Endothelial cell of umbilical vein (primary cell): Measurements from ENCODE around the gene DHX36. TPM values are rescaled to one million over a fixed set of nuclear protein-coding genes. Genes with fewer than 3 reads are reported as not detected.
A peak's percentile ranks its signal among the peaks of the same experiment; 100 is the strongest.

Experiments used
- Bru-seq: library from RNA; stranded (reverse); fragments of 400-500 nt; gene quantifications from one replicate; lab custom pipeline; 2021; lab: Mats Ljungman, UMichigan
- BruChase-seq, 2 experiments: library from RNA; stranded (reverse); fragments of 400-500 nt; gene quantifications; one replicate each; lab custom pipeline; 2021; lab: Mats Ljungman, UMichigan
- BruUV-seq: library from RNA; stranded (reverse); fragments of 400-500 nt; replicated peaks from 2 replicates; lab custom pipeline; 2021; lab: Mats Ljungman, UMichigan
- CTCF ChIA-PET: fragments of 300-600, 350-600 bp; sonication (Branson Sonifier 250); formaldehyde crosslinking; loops from one replicate; lab custom pipeline; 2021; ENCODE audit warnings: antibody characterized with exemption, inconsistent platforms; lab: Charles Lee
- POLR2A ChIA-PET: fragments of 300-600, 350-600 bp; sonication (Branson Sonifier 250); formaldehyde crosslinking; loops from one replicate; lab custom pipeline; 2021; ENCODE audit warnings: antibody characterized with exemption, inconsistent platforms; lab: Charles Lee
- DNase-seq: peaks from one replicate; pipeline ENCODE4 v3.0.0-alpha.2; 2011; ENCODE audit warnings: low read depth, low spot score
- FAIRE-seq: peaks from 2 replicates; lab custom pipeline; 2011; peaks lifted over from hg19 to GRCh38; lab: Jason Lieb, UNC
- H2AFZ ChIP-seq: 2 replicates; pipeline ENCODE4 v1.6.0; 2012; ENCODE audit warnings: low read depth, low read length, control low read depth, inconsistent platforms
- H3K27ac ChIP-seq: 2 replicates; pipeline ENCODE4 v1.5.1; 2011; ENCODE audit warnings: low read depth, mild to moderate bottlenecking, control low read depth, low read length, moderate library complexity; ENCODE audit not compliant: insufficient read depth
- H3K27me3 ChIP-seq, 2 experiments: 2 replicates each; pipeline versions ENCODE4 v1.6.0 to v1.6.1; 2011; ENCODE audit warnings: low read length in 2 of 2, mixed read lengths in 1 of 2; ENCODE audit not compliant: control insufficient read depth in 2 of 2, insufficient read depth in 2 of 2
- H3K36me3 ChIP-seq, 2 experiments: 2 replicates in 1 of 2; 3 replicates in 1 of 2; pipeline ENCODE4 v1.5.1; 2011; ENCODE audit warnings: low read length in 2 of 2, mild to moderate bottlenecking in 1 of 2, moderate library complexity in 1 of 2; ENCODE audit not compliant: control insufficient read depth in 2 of 2, insufficient read depth in 2 of 2; ENCODE audit errors: extremely low read depth in 1 of 2
- H3K4me1 ChIP-seq: 3 replicates; pipeline ENCODE4 v1.5.1; 2011; ENCODE audit warnings: mild to moderate bottlenecking, low read length; ENCODE audit not compliant: control insufficient read depth, insufficient read depth; ENCODE audit errors: extremely low read depth
- H3K4me2 ChIP-seq: 2 replicates; pipeline ENCODE4 v1.6.1; 2011; ENCODE audit warnings: low read length, control low read depth, mixed read lengths; ENCODE audit not compliant: insufficient read depth
- H3K4me3 ChIP-seq, 3 experiments: fragments of 200-600 bp in 1 of 3; sonication (generic), shearing (Covaris generic) in 1 of 3; replicated peaks in 1 of 3; 2 replicates each; pipeline ENCODE4 v1.5.1; 2011 to 2016; ENCODE audit warnings: control low read depth in 3 of 3, low read length in 3 of 3, mild to moderate bottlenecking in 2 of 3, inconsistent platforms in 1 of 3, low read depth in 1 of 3, moderate library complexity in 1 of 3; ENCODE audit not compliant: insufficient read depth in 1 of 3
- H3K79me2 ChIP-seq: 2 replicates; pipeline ENCODE4 v1.6.0; 2012; ENCODE audit warnings: low read length, inconsistent platforms; ENCODE audit not compliant: control insufficient read depth, insufficient read depth
- H3K9ac ChIP-seq: replicated peaks from 2 replicates; pipeline ENCODE3; 2011; ENCODE audit warnings: low read length, control low read depth; ENCODE audit not compliant: insufficient read depth; ENCODE audit errors: extremely low read depth
- H3K9me1 ChIP-seq: replicated peaks from 3 replicates; pipeline ENCODE4 v1.6.0; 2011; ENCODE audit warnings: mild to moderate bottlenecking, low read length; ENCODE audit not compliant: control insufficient read depth, insufficient read depth; ENCODE audit errors: extremely low read depth
- H3K9me3 ChIP-seq: replicated peaks from 2 replicates; pipeline ENCODE4 v1.5.1; 2012; ENCODE audit warnings: low read length, inconsistent platforms; ENCODE audit not compliant: control insufficient read depth, insufficient read depth
- H4K20me1 ChIP-seq: replicated peaks from 2 replicates; pipeline ENCODE3; 2011; ENCODE audit warnings: mild to moderate bottlenecking, low read length; ENCODE audit not compliant: control insufficient read depth, insufficient read depth; ENCODE audit errors: extremely low read depth
- CTCF ChIP-seq, 2 donors: IDR thresholded peaks; 1 replicate in 1 of 2; 2 replicates in 1 of 2; pipeline ENCODE4 v1.5.1; 2011; ENCODE audit warnings: low read length in 2 of 2, mild to moderate bottlenecking in 2 of 2, moderate library complexity in 2 of 2, control low read depth in 1 of 2, inconsistent platforms in 1 of 2, low read depth in 1 of 2; ENCODE audit not compliant: insufficient read depth in 1 of 2; ENCODE audit errors: extremely low read depth in 1 of 2
- EZH2 ChIP-seq: IDR thresholded peaks from 2 replicates; pipeline ENCODE4 v1.6.1; 2012; ENCODE audit warnings: borderline replicate concordance, low read depth, mild to moderate bottlenecking, moderate library complexity, low read length, inconsistent platforms; ENCODE audit not compliant: severe bottlenecking
- FOS ChIP-seq: IDR thresholded peaks from 2 replicates; pipeline ENCODE4 v1.6.1; 2011; ENCODE audit warnings: mild to moderate bottlenecking, low read length, moderate library complexity, borderline replicate concordance; ENCODE audit not compliant: insufficient read depth
- GATA2 ChIP-seq: IDR thresholded peaks from 2 replicates; pipeline ENCODE4 v1.7.0; 2011; ENCODE audit warnings: low read depth, mild to moderate bottlenecking, moderate library complexity, mixed read lengths, low read length; ENCODE audit not compliant: insufficient read length, insufficient read depth
- JUN ChIP-seq: IDR thresholded peaks from 2 replicates; pipeline ENCODE4 v1.6.1; 2011; ENCODE audit warnings: borderline replicate concordance, low read depth; ENCODE audit not compliant: insufficient read length, insufficient read depth
- MAX ChIP-seq: IDR thresholded peaks from 2 replicates; pipeline ENCODE4 v1.6.1; 2011; ENCODE audit not compliant: insufficient read depth, insufficient read length
- MYC ChIP-seq: IDR thresholded peaks from one replicate; pipeline ENCODE4 v1.6.1; 2011; ENCODE audit warnings: mild to moderate bottlenecking, low read depth, low read length
- POLR2A ChIP-seq: IDR thresholded peaks from 2 replicates; pipeline ENCODE4 v1.6.1; 2012; ENCODE audit warnings: low read depth, mild to moderate bottlenecking, control low read depth, low read length
- POLR2AphosphoS5 ChIP-seq: IDR thresholded peaks from 2 replicates; pipeline ENCODE4 v1.6.1; 2012; ENCODE audit warnings: low read depth, mild to moderate bottlenecking, control low read depth, low read length, moderate library complexity; ENCODE audit not compliant: insufficient read depth
- dilution Hi-C: fragments of 300-500 bp; cut with MboI; formaldehyde crosslinking; loops from one replicate; pipeline ENCODE4 v1.15.0; 2019; ENCODE audit warnings: low sequenced_read_pairs; ENCODE audit not compliant: extremely low pct_ligation_motif_present
- intact Hi-C: fragments of 100-400 bp; cut with micrococcal nuclease; formaldehyde crosslinking; loops from one replicate; pipeline ENCODE4 v1.10.0; 2022
- long read RNA-seq: library from polyadenylated mRNA; stranded (forward); transcript quantifications from one replicate; pipeline ENCODE4 v2.0.0, GENCODE V29; 2021
- polyA minus RNA-seq, 3 experiments: library from RNA; depleted of rRNA, polyadenylated mRNA; stranded (reverse); fragments of >200 nt; gene quantifications; 1 replicate in 1 of 3; 2 replicates in 2 of 3; pipeline ENCODE4 v1.2.3, GENCODE V29; 2011
- polyA plus RNA-seq, 4 experiments: library from polyadenylated mRNA; depleted of rRNA in 3 of 4; stranded (reverse) in 3 of 4; unstranded in 1 of 4; fragments of >200 nt; gene quantifications; 2 replicates each; pipeline versions ENCODE4 v1.2.1 to v1.2.3, GENCODE V29; 2011 to 2012; ENCODE audit warnings: missing spikeins in 1 of 4
- total RNA-seq: library from RNA; stranded (reverse); gene quantifications from 2 replicates; pipeline ENCODE4 v1.2.3, GENCODE V29; 2021

The DHX36 gene
- 52.7 TPM in 2 replicates for total RNA-seq
- polyA plus RNA-seq = 12.7 and 19.6 TPM in 2 replicates
- polyA plus RNA-seq (2011; cell fraction: cytosol; rRNA removed) = 25.9 and 28.7 TPM in 2 replicates
- polyA plus RNA-seq (2011; cell fraction: nucleus; rRNA removed) = 57.9 and 68.5 TPM in 2 replicates
- polyA plus RNA-seq (2012) = 22.4 and 49.2 TPM in 2 replicates
- polyA minus RNA-seq = 16.1 and 24.0 TPM in 2 replicates
- polyA minus RNA-seq (2011; cell fraction: cytosol; rRNA and poly(A)+ RNA removed) = 39.4 TPM
- polyA minus RNA-seq (2011; cell fraction: nucleus; rRNA and poly(A)+ RNA removed) = 60.1 and 80.2 TPM in 2 replicates
- Bru-seq, nascent RNA = percentile 91 among the genes with signal in this experiment
- BruChase-seq, experiment 1, labeled RNA remaining after a 6-hour chase = percentile 81 among the genes with signal in this experiment
- percentile 88 among the genes with signal in this experiment for BruChase-seq, experiment 2, labeled RNA remaining after a 2-hour chase
- long read RNA-seq, full-length matches to known transcripts = 25 of 34 reads
- long read RNA-seq, partial matches to known transcripts = 5 of 34 reads
- long read RNA-seq, other reads (novel, unspliced or antisense) = 4 of 34 reads

GRCh38 chr3:154323891-154324738, at the start of gene DHX36:
TSS of gene DHX36 (minus strand) at chr3:154324487. CDS start at chr3:154324416, 71 bp downstream.
- Histone ChIP-seq H4K20me1 (peaks cover 2% of the 10 kb centered on the region), H3K27me3 (peaks cover 0 to 2% of the 10 kb centered on the region in 2 experiments), H3K9me3 (no peaks in the 10 kb centered on the region), H3K4me2 (peak within 1 kb of the TSS; percentile 76), H3K27ac (peak within 1 kb of the TSS; percentile 87), H3K9ac (peak within 1 kb of the TSS; percentile 96), H3K9me1 (no peaks in the 10 kb centered on the region), H2AFZ (peak within 1 kb of the TSS; percentile 83), H3K36me3 (no peaks in the 10 kb centered on the region), H3K79me2 (peaks cover 51% of the 10 kb centered on the region), H3K4me1 (peaks cover 14% of the 10 kb centered on the region), H3K4me3 (peak within 1 kb of the TSS; percentile 80 to 86 (median 83))
- no TSS peak for BruUV-seq
- ChIA-PET CTCF (no interaction called here), POLR2A (interaction anchor here (0.7 kb wide), 1 partner anchor 8 kb away, joined by 3 read pairs; no protein-coding TSS in a partner anchor)
- DNase-seq = peak; percentile 90
- intact Hi-C loops (loop anchor here (5.0 to 10.0 kb wide), 2 partner anchors 199 to 748 kb away; partner anchors contain the start of gene ARHGEF26), dilution Hi-C loops (no loop called here)
- TF ChIP-seq MAX (no peak), CTCF (IDR thresholded peaks at IDR 0.05; ENCODE audit: extremely low read depth in 1 of 2, insufficient read depth in 1 of 2, low read depth in 1 of 2, low read length in 2 of 2) (no peak), GATA2 (no peak), JUN (peak; percentile 44), FOS (no peak), EZH2 (no peak), POLR2AphosphoS5 (peak; percentile 87), POLR2A (peak; percentile 90), MYC (no peak)
- peak; percentile 94 for FAIRE-seq
